ENCODE results near the gene ZNF143.

ZNF143 gene

GRCh38 chr11:9529334-9529650 is 68.5 kb downstream of the ZNF143 start:
- no peak overlapping the region for H3K27ac ChIP-seq (ENCODE audit: low read length)
- H3F3A ChIP-seq (ENCODE audit: insufficient read depth, low read length), result no peaks in the 10 kb centered on the region
- TF ChIP-seq EZH2 (optimal IDR thresholded peaks at IDR 0.05; ENCODE audit: low read depth, low read length) (no peak), EZH2phosphoT487 (IDR thresholded peaks at IDR 0.05; ENCODE audit: low read length) (no peak), CTCF (IDR thresholded peaks at IDR 0.05; ENCODE audit: low read length) (no peak)
- H3K27me3 ChIP-seq (replicated peaks; ENCODE audit: insufficient read depth, low read length), result no peaks in the 10 kb centered on the region
- H3K79me2 ChIP-seq (ENCODE audit: low read length), result no peaks in the 10 kb centered on the region
- no peak overlapping the region for H3K9ac ChIP-seq (ENCODE audit: low read length)
- H2AFZ ChIP-seq (ENCODE audit: low read length), result no peak overlapping the region
- H3K9me3 ChIP-seq (replicated peaks; ENCODE audit: insufficient read depth, low read length), result no peaks in the 10 kb centered on the region
- H4K20me1 ChIP-seq (ENCODE audit: insufficient read depth, low read length), result 0 out of 2 replicates have a peak, but pooled peaks cover 3% of the 10 kb centered on the region
- no peak overlapping the region for H3K4me3 ChIP-seq (ENCODE audit: low read length)
- H3K4me1 ChIP-seq (ENCODE audit: low read length), result no peaks in the 10 kb centered on the region
- no peak for DNase-seq
- no peaks in the 10 kb centered on the region for H3K36me3 ChIP-seq (replicated peaks; ENCODE audit: insufficient read depth, low read length)
- no peaks in the 10 kb centered on the region for H3K9me2 ChIP-seq (replicated peaks; ENCODE audit: insufficient read depth, low read length)
- H3K4me2 ChIP-seq (ENCODE audit: low read depth, low read length), result no peak overlapping the region

- H3K27me3 ChIP-seq (replicated peaks; ENCODE audit: insufficient read depth, low read length), result no peaks in the 10 kb centered on the region
- no peak for DNase-seq
- no peak for TF ChIP-seq EZH2 (optimal IDR thresholded peaks at IDR 0.05; ENCODE audit: low read depth, low read length)
- no peak for TF ChIP-seq CTCF (IDR thresholded peaks at IDR 0.05; ENCODE audit: low read length)
- H3K79me2 ChIP-seq (ENCODE audit: low read length), result no peaks in the 10 kb centered on the region
- H3K4me3 ChIP-seq (ENCODE audit: low read length), result no peak overlapping the region
- H3K4me1 ChIP-seq (ENCODE audit: low read length), result no peaks in the 10 kb centered on the region
- H3K9me3 ChIP-seq (replicated peaks; ENCODE audit: insufficient read depth, low read length), result no peaks in the 10 kb centered on the region
- H3K9ac ChIP-seq (ENCODE audit: low read length), result no peak overlapping the region
- H4K20me1 ChIP-seq (ENCODE audit: insufficient read depth, low read length), result 0 out of 2 replicates have a peak, but pooled peaks cover 3% of the 10 kb centered on the region
- H2AFZ ChIP-seq (ENCODE audit: low read length), result no peak overlapping the region
- H3K27ac ChIP-seq (ENCODE audit: low read length), result no peak overlapping the region
- no peak overlapping the region for H3K4me2 ChIP-seq (ENCODE audit: low read depth, low read length)
- H3K9me2 ChIP-seq (replicated peaks; ENCODE audit: insufficient read depth, low read length), result no peaks in the 10 kb centered on the region
- H3K36me3 ChIP-seq (replicated peaks; ENCODE audit: insufficient read depth, low read length), result no peaks in the 10 kb centered on the region
- no peaks in the 10 kb centered on the region for H3F3A ChIP-seq (ENCODE audit: insufficient read depth, low read length)
Measured at GRCh38 chr11:9530020-9530621, 69.3 kb downstream of the ZNF143 start.

GRCh38 chr11:9530901-9531625 is 70.3 kb downstream of the ZNF143 start:
- no peak overlapping the region for H3K4me3 ChIP-seq (ENCODE audit: low read length)
- no peak for DNase-seq
- no peak overlapping the region for H3K4me2 ChIP-seq (ENCODE audit: low read depth, low read length)
- no peaks in the 10 kb centered on the region for H3K4me1 ChIP-seq (ENCODE audit: low read length)
- H3K27ac ChIP-seq (ENCODE audit: low read length), result no peak overlapping the region
- H3K9me3 ChIP-seq (replicated peaks; ENCODE audit: insufficient read depth, low read length), result no peaks in the 10 kb centered on the region
- H2AFZ ChIP-seq (ENCODE audit: low read length), result no peak overlapping the region
- TF ChIP-seq EZH2 (optimal IDR thresholded peaks at IDR 0.05; ENCODE audit: low read depth, low read length) (no peak), EZH2phosphoT487 (IDR thresholded peaks at IDR 0.05; ENCODE audit: low read length) (no peak)
- no peaks in the 10 kb centered on the region for H4K20me1 ChIP-seq (ENCODE audit: insufficient read depth, low read length)
- H3K79me2 ChIP-seq (ENCODE audit: low read length), result no peaks in the 10 kb centered on the region
- H3K36me3 ChIP-seq (replicated peaks; ENCODE audit: insufficient read depth, low read length), result no peaks in the 10 kb centered on the region
- no peaks in the 10 kb centered on the region for H3F3A ChIP-seq (ENCODE audit: insufficient read depth, low read length)
- no peaks in the 10 kb centered on the region for H3K27me3 ChIP-seq (replicated peaks; ENCODE audit: insufficient read depth, low read length)
- H3K9ac ChIP-seq (ENCODE audit: low read length), result no peak overlapping the region
- no peaks in the 10 kb centered on the region for H3K9me2 ChIP-seq (replicated peaks; ENCODE audit: insufficient read depth, low read length)

GRCh38 chr11:9533058-9533457 is 72.2 kb downstream of the ZNF143 start:
- Histone ChIP-seq H2AFZ (ENCODE audit: low read length) (no peak overlapping the region), H3K27me3 (replicated peaks; ENCODE audit: insufficient read depth, low read length) (no peaks in the 10 kb centered on the region), H3K4me2 (ENCODE audit: low read depth, low read length) (no peak overlapping the region), H4K20me1 (ENCODE audit: insufficient read depth, low read length) (no peaks in the 10 kb centered on the region), H3F3A (ENCODE audit: insufficient read depth, low read length) (no peaks in the 10 kb centered on the region), H3K9me2 (replicated peaks; ENCODE audit: insufficient read depth, low read length) (no peaks in the 10 kb centered on the region), H3K4me1 (ENCODE audit: low read length) (no peaks in the 10 kb centered on the region), H3K27ac (ENCODE audit: low read length) (no peak overlapping the region), H3K79me2 (ENCODE audit: low read length) (no peaks in the 10 kb centered on the region), H3K9ac (ENCODE audit: low read length) (no peak overlapping the region), H3K4me3 (ENCODE audit: low read length) (no peak overlapping the region), H3K9me3 (replicated peaks; ENCODE audit: insufficient read depth, low read length) (no peaks in the 10 kb centered on the region), H3K36me3 (replicated peaks; ENCODE audit: insufficient read depth, low read length) (no peaks in the 10 kb centered on the region)
- DNase-seq, result no peak
- TF ChIP-seq EZH2 (optimal IDR thresholded peaks at IDR 0.05; ENCODE audit: low read depth, low read length), result no peak
